Lower lobe of right lung (tissue), 2 donors: ENCODE data around the gene TRIM42. TPM values are rescaled to one million over a fixed set of nuclear protein-coding genes. Genes with fewer than 3 reads are reported as not detected.

Experiments used
- ATAC-seq, 2 donors: fragments of 200-7000 bp; cut with Tn5 transposase; one replicate each; pipeline ENCODE4 v1.9.1; 2020 to 2022; ENCODE audit warnings: mild to moderate bottlenecking in 2 of 2, moderate library complexity in 2 of 2
- DNase-seq: peaks from one replicate; pipeline ENCODE4 v3.0.0-alpha.2; 2020
- H3K27ac ChIP-seq: fragments of 200-600 bp; one replicate; pipeline ENCODE4 v1.8.0; 2022
- H3K27me3 ChIP-seq: fragments of 200-600 bp; one replicate; pipeline ENCODE4 v1.8.0; 2022; ENCODE audit warnings: low read depth
- H3K36me3 ChIP-seq: fragments of 200-600 bp; one replicate; pipeline ENCODE4 v1.8.0; 2022; ENCODE audit warnings: mild to moderate bottlenecking
- H3K4me1 ChIP-seq: fragments of 200-600 bp; one replicate; pipeline ENCODE4 v1.8.0; 2022
- H3K4me3 ChIP-seq: fragments of 200-600 bp; one replicate; pipeline ENCODE4 v1.8.0; 2022; ENCODE audit warnings: mild to moderate bottlenecking
- H3K9me3 ChIP-seq: fragments of 200-600 bp; one replicate; pipeline ENCODE4 v1.8.0; 2022
- CTCF ChIP-seq: fragments of 200-600 bp; IDR thresholded peaks from one replicate; pipeline ENCODE4 v1.8.0; 2022; ENCODE audit warnings: antibody characterized with exemption, mild to moderate bottlenecking
- intact Hi-C: fragments of 100-400 bp; cut with DNase I; formaldehyde crosslinking; loops from one replicate; pipeline ENCODE4 v1.11.0; 2022
- total RNA-seq: library from RNA; stranded (reverse); fragmentation: NEBNext Ultra II Directional; extraction: Animal tissue kit (Norgen Biotek cat#: 25700); gene quantifications from one replicate; pipeline ENCODE4 v1.2.1, GENCODE V29; 2021
- donor health status: DM: no; HTN: yes; CAD: no; lungs with severe emphysema.

The TRIM42 gene
- total RNA-seq, 1 donor from 2014 or later = not detected

GRCh38 chr3:140709751-140710150 lies 31.9 kb downstream of the TRIM42 start:
- H3K4me1 ChIP-seq = no peaks in the 10 kb centered on the region
- H3K27me3 ChIP-seq = no peaks in the 10 kb centered on the region
- TF ChIP-seq CTCF = no peak
- H3K27ac ChIP-seq = no peak overlapping the region
- H3K4me3 ChIP-seq = no peak overlapping the region
- intact Hi-C loops = no loop called here
- no peak for DNase-seq
- no peaks in the 10 kb centered on the region for H3K36me3 ChIP-seq
- ATAC-seq = no peak
- H3K9me3 ChIP-seq = no peaks in the 10 kb centered on the region

- no peak for TF ChIP-seq CTCF
Observed at GRCh38 chr3:140710711-140711389, 33.0 kb downstream of the TRIM42 start.

GRCh38 chr3:140711390-140712035 lies 33.6 kb downstream of the TRIM42 start:
- H3K4me1 ChIP-seq = no peaks in the 10 kb centered on the region
- no peak for ATAC-seq
- H3K9me3 ChIP-seq = no peaks in the 10 kb centered on the region
- intact Hi-C loops = no loop called here
- no peak for TF ChIP-seq CTCF
- no peaks in the 10 kb centered on the region for H3K36me3 ChIP-seq
- DNase-seq = no peak
- no peak overlapping the region for H3K4me3 ChIP-seq
- no peak overlapping the region for H3K27ac ChIP-seq
- H3K27me3 ChIP-seq = no peaks in the 10 kb centered on the region

More at GRCh38 chr3:140710711-140711389, 33.0 kb downstream of the TRIM42 start:
- Histone ChIP-seq H3K27ac (no peak overlapping the region), H3K27me3 (no peaks in the 10 kb centered on the region), H3K4me3 (no peak overlapping the region), H3K9me3 (no peaks in the 10 kb centered on the region), H3K4me1 (no peaks in the 10 kb centered on the region), H3K36me3 (no peaks in the 10 kb centered on the region)
- no peak for ATAC-seq
- no peak for DNase-seq
- intact Hi-C loops = no loop called here

- ATAC-seq (no peak), DNase-seq (no peak)
- Histone ChIP-seq H3K4me1 (no peaks in the 10 kb centered on the region), H3K9me3 (no peaks in the 10 kb centered on the region), H3K4me3 (no peak overlapping the region), H3K27ac (no peak overlapping the region), H3K36me3 (no peaks in the 10 kb centered on the region), H3K27me3 (no peaks in the 10 kb centered on the region)
- TF ChIP-seq CTCF = no peak
- intact Hi-C loops = no loop called here
Observed at GRCh38 chr3:140712301-140712700, 34.4 kb downstream of the TRIM42 start.

- no peak overlapping the region for H3K4me3 ChIP-seq
- no peak overlapping the region for H3K27ac ChIP-seq
- DNase-seq (no peak), ATAC-seq (no peak)
- no peaks in the 10 kb centered on the region for H3K4me1 ChIP-seq
- no peaks in the 10 kb centered on the region for H3K36me3 ChIP-seq
- no peak for TF ChIP-seq CTCF
- H3K9me3 ChIP-seq = no peaks in the 10 kb centered on the region
- no peaks in the 10 kb centered on the region for H3K27me3 ChIP-seq
- intact Hi-C loops = no loop called here
Observed at GRCh38 chr3:140715035-140715434, 37.2 kb downstream of the TRIM42 start.
